ENCODE data around the gene NUDT2.
"Not testable (repeated sequence)": the region's sequence is repeated elsewhere in the genome, so short reads cannot be mapped to it uniquely, and the experiment has no call there.

DNA sequence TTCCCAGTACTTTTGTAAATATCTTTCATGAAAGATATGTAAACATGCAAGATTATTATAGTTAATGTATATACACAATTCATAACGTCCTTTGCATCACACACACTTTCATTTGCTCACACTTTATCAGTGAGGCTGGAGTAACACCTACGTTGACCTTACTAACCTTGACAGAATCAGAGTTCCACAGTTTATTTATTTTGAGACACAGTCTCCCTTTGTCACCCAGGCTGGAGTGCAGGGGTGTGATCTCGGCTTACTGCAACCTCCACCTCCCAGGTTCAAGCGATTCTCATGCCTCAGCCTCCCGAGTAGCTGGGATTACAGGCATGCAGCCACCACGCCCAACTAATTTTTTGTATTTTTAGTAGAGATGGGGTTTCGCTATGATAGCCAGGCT, 28.3 kb upstream of the NUDT2 start:
- TF ChIP-seq, protein P1, sequence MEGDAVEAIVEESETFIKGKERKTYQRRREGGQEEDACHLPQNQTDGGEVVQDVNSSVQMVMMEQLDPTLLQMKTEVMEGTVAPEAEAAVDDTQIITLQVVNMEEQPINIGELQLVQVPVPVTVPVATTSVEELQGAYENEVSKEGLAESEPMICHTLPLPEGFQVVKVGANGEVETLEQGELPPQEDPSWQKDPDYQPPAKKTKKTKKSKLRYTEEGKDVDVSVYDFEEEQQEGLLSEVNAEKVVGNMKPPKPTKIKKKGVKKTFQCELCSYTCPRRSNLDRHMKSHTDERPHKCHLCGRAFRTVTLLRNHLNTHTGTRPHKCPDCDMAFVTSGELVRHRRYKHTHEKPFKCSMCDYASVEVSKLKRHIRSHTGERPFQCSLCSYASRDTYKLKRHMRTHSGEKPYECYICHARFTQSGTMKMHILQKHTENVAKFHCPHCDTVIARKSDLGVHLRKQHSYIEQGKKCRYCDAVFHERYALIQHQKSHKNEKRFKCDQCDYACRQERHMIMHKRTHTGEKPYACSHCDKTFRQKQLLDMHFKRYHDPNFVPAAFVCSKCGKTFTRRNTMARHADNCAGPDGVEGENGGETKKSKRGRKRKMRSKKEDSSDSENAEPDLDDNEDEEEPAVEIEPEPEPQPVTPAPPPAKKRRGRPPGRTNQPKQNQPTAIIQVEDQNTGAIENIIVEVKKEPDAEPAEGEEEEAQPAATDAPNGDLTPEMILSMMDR (IDR thresholded peaks at IDR 0.05): not testable (repeated sequence)
- not testable (repeated sequence) for TF ChIP-seq POLR2AphosphoS5 (IDR thresholded peaks at IDR 0.05); EP300 (IDR thresholded peaks at IDR 0.05; ENCODE audit: low read depth); POLR2A (IDR thresholded peaks at IDR 0.05)

All from transverse colon (tissue), 4 donors.